Omental fat pad (tissue), 4 donors: Measurements from ENCODE around the gene PLEKHG4B. TPM values are rescaled to one million over a fixed set of nuclear protein-coding genes. Genes with fewer than 3 reads are reported as not detected.

Experiments used
- ATAC-seq: fragments of 150-250 bp; one replicate; pipeline ENCODE4 v1.9.1; 2016; ENCODE audit warnings: mild to moderate bottlenecking, moderate library complexity; ENCODE audit not compliant: low FRiP score
- DNase-seq: peaks from one replicate; pipeline ENCODE4 v3.0.0-alpha.2; 2019; ENCODE audit warnings: low spot score
- total RNA-seq, 4 donors: library from RNA; depleted of rRNA; stranded (reverse); fragments of >200 nt; gene quantifications; one replicate each; pipeline ENCODE4 v1.1.0, GENCODE V29; 2016
- TF ChIP-seq, protein P1 (sequence below), 3 donors: fragments of 450-650 bp; IDR thresholded peaks; one replicate each; pipeline ENCODE4 v1.5.1; 2016 to 2017; ENCODE audit warnings: antibody characterized with exemption in 3 of 3, mild to moderate bottlenecking in 3 of 3, moderate library complexity in 2 of 3

Gene PLEKHG4B
- total RNA-seq, 4 donors from 2014 or later = 0.44 to 0.65 (median 0.60) TPM; not detected in 1

DNA sequence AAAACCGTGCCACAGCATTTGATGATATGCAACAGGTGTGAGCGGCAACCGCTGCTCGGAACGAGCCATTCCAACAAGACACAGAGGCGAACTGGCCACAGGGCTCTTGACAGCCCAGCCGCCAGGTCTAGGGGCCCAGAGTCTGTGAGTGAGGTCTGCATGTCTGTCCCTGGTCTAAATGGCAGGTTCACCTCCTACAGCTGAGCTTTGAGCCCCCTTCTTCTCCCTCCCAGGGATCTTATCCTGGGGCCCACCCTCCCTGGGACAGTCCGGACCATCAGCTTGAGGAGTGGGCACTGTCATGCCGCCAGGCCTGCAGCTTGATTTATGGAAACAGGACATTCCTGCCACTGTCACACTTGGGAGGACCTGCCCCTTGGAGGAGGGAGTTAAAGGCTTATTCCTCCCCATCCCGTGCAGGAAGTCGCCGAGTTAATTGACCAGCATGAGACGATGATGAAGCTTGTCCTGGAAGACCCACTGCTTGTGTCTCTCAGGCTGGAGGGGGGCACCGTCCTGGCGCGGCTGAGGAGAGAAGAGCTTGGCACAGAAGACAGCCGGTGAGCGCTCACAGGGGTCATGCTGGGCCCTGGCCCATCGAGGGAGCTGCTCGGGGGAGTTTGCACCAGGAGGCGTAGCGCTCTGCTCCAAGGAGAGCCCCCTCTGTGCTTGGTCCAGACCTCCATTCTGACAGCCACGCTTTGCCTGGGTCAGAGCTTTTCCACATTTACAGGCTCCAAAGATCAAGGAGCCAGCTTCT lies 63.9 kb downstream of the PLEKHG4B start:
- DNase-seq (no peak), ATAC-seq (no peak)
- TF ChIP-seq, protein P1, sequence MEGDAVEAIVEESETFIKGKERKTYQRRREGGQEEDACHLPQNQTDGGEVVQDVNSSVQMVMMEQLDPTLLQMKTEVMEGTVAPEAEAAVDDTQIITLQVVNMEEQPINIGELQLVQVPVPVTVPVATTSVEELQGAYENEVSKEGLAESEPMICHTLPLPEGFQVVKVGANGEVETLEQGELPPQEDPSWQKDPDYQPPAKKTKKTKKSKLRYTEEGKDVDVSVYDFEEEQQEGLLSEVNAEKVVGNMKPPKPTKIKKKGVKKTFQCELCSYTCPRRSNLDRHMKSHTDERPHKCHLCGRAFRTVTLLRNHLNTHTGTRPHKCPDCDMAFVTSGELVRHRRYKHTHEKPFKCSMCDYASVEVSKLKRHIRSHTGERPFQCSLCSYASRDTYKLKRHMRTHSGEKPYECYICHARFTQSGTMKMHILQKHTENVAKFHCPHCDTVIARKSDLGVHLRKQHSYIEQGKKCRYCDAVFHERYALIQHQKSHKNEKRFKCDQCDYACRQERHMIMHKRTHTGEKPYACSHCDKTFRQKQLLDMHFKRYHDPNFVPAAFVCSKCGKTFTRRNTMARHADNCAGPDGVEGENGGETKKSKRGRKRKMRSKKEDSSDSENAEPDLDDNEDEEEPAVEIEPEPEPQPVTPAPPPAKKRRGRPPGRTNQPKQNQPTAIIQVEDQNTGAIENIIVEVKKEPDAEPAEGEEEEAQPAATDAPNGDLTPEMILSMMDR (IDR thresholded peaks at IDR 0.05) = no peak

DNA sequence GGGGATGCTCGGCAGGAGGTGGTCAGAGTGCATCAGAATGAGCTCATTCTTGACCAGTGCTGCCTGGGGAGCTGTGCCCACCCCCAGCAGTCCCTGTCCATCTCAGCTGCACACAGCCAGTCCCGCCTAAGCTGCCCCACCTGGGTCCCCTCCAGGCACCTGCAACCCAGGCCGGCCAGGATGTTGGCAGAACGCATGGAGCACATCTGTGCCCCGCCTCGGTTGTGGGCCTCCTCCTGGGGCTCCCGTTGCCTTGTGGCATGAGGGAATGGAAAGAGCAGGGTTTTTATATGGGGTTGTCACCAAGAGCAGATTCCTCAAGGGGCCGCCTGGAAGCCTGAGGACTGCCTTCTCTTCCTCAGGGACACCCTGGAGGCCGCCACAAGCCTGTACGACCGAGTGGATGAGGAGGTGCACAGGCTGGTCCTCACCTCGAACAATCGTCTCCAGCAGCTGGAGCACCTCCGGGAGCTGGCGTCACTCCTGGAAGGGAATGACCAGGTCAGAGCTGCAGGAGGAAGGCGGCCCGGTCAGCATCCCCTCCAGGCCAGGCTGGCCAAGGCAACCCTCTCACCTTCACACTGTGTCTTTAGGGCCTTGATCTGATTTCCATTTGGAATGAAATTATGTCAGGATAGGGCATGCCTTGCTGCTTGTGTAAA lies 64.6 kb downstream of the PLEKHG4B start:
- no peak for ATAC-seq
- TF ChIP-seq, protein P1 (IDR thresholded peaks at IDR 0.05) = no peak
- no peak for DNase-seq

DNA sequence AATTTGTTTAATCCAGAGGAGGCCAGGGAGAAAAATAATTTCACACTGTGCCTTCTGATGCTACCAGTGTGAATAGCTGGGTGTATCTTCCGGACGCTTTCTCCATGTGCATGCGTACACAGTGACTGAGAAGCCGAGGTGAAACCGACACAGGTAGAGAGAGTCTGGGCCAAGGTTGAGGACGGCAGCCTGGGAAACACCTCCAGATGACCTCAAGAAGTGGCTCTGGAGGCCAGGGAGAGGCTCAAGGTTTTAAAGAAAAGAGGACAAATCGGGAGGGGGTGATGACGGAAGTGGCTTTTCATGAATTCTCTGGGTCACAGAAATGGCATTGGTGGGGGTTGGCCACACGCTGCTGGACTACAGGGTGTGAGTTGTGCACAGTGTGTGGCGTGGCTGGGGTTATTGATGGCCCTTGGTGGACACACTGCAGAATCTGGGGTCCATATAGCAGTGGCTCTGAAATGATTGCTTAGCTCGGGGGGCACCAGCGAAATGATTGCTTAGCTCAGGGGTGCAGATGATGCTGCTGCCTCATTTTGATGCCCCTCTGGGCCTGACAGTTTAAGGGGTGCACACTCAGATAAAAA lies 65.3 kb downstream of the PLEKHG4B start:
- DNase-seq (no peak), ATAC-seq (no peak)
- TF ChIP-seq, protein P1 (IDR thresholded peaks at IDR 0.05) = no peak

DNA sequence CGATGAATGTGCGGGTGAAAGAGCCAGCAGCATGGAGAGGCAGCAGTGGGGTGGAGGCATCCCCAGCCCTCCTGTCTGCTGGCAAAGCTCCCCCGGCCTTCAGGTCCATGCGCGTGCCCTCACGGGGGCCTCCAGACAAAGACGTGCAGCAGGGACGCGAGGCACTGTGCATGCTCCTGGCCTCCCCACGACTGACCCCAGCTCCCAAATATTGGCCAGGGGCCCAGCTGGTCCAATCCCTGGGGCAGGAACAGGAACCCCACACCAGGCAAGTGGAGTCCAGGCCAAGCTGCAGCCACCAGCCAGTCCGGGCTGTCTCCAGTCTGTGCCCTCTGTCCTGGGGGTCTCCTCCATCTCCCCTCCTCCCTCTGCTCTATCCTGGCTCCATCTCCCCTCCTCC lies 65.8 kb downstream of the PLEKHG4B start:
- DNase-seq (no peak), ATAC-seq (no peak)
- TF ChIP-seq, protein P1 (IDR thresholded peaks at IDR 0.05) = no peak

DNA sequence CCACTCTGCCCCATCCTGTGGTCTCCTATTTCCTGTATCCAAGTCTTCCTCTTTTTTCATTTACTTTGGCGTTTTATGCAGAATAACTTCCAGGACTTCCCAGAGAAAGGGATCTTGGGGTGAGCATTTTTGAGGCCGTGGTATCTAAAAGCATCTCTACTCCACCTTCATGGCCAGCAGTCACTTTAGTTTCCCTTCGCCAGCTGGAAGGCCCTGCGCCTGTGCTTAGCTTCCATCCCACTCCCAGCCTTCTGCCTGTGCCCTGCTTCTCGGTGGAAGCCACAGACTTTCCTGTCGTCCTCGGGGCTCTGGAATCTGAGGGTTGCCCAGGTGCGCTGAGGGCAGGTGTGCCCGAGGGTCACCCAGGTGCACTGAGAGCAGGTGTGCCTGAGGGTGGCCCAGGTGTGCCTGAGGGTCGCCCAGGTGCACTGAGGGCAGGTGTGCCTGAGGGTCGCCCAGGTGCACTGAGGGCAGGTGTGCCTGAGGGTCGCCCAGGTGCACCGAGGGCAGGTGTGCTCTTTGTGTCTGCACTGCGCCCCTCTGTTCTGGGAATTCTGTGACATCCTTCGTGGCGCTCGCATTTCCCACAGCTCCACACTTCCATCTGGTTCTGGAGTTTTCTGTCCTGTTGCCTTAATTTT lies 67.0 kb downstream of the PLEKHG4B start:
- ATAC-seq (no peak), DNase-seq (no peak)
- TF ChIP-seq, protein P1 (IDR thresholded peaks at IDR 0.05) = no peak

DNA sequence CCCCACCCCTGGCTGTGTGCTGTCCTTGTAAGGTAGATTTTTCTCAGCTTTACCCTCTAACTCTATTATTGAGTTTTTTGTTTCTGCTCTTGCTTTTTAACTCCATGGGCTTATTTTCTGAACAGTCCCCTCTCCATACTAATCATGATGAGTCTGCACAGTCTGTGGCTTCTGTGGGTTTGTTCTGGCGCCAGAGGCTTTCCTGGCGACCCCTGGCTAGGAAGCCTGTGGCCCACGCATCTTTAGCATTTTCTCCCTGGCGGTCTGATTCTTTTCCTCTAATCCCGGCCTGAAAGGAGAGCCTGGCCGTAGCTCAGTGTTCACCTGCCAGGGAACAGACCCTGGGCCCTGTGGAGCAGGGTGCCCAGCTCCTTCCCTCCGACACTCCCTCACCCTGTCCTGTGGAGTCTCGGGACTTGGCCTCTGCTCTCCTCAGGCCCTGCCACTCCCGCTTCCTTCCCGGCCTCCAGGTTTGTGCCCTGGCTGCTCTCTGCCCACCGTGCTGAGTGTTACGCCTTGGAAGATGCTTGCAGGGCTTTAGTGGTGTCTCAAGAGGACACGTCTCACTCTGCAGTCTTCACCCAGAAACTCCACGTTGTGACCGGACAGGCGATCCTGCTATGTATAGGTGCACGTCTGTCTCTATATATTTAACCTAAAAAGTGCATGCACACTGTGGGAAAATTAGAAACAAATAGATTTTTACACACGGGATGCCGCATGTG lies 67.6 kb downstream of the PLEKHG4B start:
- DNase-seq (no peak), ATAC-seq (no peak)
- TF ChIP-seq, protein P1 (IDR thresholded peaks at IDR 0.05) = no peak
